ENCODE data around the gene SHISAL1. TPM values are rescaled to one million over a fixed set of nuclear protein-coding genes. Genes with fewer than 3 reads are reported as not detected.

The SHISAL1 gene
- total RNA-seq, 1 experiment from 2014 or later: not detected

DNA sequence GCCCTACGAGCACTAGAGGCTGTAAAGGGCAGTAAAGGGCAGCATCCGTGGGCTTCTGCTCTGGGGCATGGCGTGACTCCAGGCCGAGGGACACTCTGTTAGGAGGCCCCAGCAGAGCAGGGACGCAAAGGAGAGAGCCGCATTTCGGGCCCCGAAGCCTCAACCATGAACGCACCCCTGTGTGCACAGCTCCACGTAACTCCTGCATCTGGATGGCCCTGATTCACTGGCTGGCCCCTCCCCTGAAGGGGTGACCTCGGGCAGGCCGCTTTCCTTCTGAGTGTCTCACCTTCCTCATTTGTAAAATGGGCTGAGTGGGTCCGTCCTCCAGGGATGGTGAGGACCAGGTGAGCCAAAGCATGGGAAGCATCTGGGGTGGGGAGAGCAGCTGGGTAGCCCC is 13.6 kb downstream of the SHISAL1 start:
- intact Hi-C loops (cut with micrococcal nuclease; ENCODE audit: unreplicated experiment): no loop called here
- H3K4me1 Mint-ChIP-seq (ENCODE audit: low read depth, unreplicated experiment): no peaks in the 10 kb centered on the region
- H3K27me3 Mint-ChIP-seq (ENCODE audit: unreplicated experiment): peaks cover 51% of the 10 kb centered on the region
- CTCF ChIA-PET: no interaction called here
- TF ChIP-seq, protein P1, sequence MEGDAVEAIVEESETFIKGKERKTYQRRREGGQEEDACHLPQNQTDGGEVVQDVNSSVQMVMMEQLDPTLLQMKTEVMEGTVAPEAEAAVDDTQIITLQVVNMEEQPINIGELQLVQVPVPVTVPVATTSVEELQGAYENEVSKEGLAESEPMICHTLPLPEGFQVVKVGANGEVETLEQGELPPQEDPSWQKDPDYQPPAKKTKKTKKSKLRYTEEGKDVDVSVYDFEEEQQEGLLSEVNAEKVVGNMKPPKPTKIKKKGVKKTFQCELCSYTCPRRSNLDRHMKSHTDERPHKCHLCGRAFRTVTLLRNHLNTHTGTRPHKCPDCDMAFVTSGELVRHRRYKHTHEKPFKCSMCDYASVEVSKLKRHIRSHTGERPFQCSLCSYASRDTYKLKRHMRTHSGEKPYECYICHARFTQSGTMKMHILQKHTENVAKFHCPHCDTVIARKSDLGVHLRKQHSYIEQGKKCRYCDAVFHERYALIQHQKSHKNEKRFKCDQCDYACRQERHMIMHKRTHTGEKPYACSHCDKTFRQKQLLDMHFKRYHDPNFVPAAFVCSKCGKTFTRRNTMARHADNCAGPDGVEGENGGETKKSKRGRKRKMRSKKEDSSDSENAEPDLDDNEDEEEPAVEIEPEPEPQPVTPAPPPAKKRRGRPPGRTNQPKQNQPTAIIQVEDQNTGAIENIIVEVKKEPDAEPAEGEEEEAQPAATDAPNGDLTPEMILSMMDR (IDR thresholded peaks at IDR 0.05; ENCODE audit: unreplicated experiment): no peak
- H3K4me3 Mint-ChIP-seq (ENCODE audit: low read depth, unreplicated experiment): no peak overlapping the region
- BruUV-seq (replicated peaks): no TSS peak
- H3K36me3 Mint-ChIP-seq (ENCODE audit: insufficient read depth, unreplicated experiment): peaks cover 3% of the 10 kb centered on the region
- H3K27ac Mint-ChIP-seq (ENCODE audit: unreplicated experiment): no peak overlapping the region
- no peak for DNase-seq
- peaks cover 2% of the 10 kb centered on the region for H3K9me3 Mint-ChIP-seq (ENCODE audit: low read depth, unreplicated experiment)

DNA sequence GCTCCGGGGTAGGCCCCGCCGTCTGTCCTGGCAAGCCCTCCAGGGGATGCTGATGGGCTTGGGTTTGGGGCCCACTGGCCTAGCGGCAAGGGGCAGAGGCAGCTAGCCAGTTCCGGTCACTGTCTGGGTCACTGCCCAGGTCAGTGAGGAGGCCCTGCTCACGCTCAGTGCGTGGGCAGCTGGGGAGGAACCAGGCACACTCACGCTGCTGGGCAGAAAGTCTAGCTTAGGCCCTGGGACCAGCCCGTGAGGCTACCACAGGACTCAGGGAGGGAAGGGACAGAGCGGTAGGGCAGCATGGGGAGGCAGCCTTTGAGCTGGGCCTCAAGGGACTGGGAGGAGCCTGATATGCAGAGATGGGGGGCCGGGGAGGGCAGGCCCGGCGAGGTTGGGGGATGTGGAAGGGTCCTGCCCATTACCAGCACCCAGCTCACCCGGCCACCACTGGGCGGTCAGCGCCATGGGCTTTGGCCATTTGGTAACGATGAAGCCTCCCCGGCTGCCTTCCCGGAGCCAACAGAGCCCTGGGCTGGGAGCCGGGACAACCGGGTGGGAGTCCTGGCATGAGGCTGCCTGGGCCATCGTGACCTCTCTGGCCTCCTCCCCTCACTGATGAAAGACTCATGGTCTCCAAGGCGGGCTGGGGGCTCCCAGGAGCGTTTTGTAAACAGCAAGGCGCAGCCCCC is 14.2 kb downstream of the SHISAL1 start:
- TF ChIP-seq, protein P1 (IDR thresholded peaks at IDR 0.05; ENCODE audit: unreplicated experiment): no peak
- no TSS peak for BruUV-seq (replicated peaks)
- H3K4me1 Mint-ChIP-seq (ENCODE audit: low read depth, unreplicated experiment): no peaks in the 10 kb centered on the region
- H3K4me3 Mint-ChIP-seq (ENCODE audit: low read depth, unreplicated experiment): no peak overlapping the region
- peaks cover 2% of the 10 kb centered on the region for H3K9me3 Mint-ChIP-seq (ENCODE audit: low read depth, unreplicated experiment)
- no peak for DNase-seq
- CTCF ChIA-PET: no interaction called here
- H3K27ac Mint-ChIP-seq (ENCODE audit: unreplicated experiment): no peak overlapping the region
- peaks cover 56% of the 10 kb centered on the region for H3K27me3 Mint-ChIP-seq (ENCODE audit: unreplicated experiment)
- peaks cover 3% of the 10 kb centered on the region for H3K36me3 Mint-ChIP-seq (ENCODE audit: insufficient read depth, unreplicated experiment)
- intact Hi-C loops (cut with micrococcal nuclease; ENCODE audit: unreplicated experiment): no loop called here

- TF ChIP-seq, protein P1 (IDR thresholded peaks at IDR 0.05; ENCODE audit: unreplicated experiment): no peak
- intact Hi-C loops (cut with micrococcal nuclease; ENCODE audit: unreplicated experiment): no loop called here
- no peak for DNase-seq
- Mint-ChIP-seq H3K27me3 (ENCODE audit: unreplicated experiment) (peaks cover 62% of the 10 kb centered on the region), H3K36me3 (ENCODE audit: insufficient read depth, unreplicated experiment) (peaks cover 3% of the 10 kb centered on the region), H3K27ac (ENCODE audit: unreplicated experiment) (no peak overlapping the region), H3K9me3 (ENCODE audit: low read depth, unreplicated experiment) (peaks cover 2% of the 10 kb centered on the region), H3K4me1 (ENCODE audit: low read depth, unreplicated experiment) (no peaks in the 10 kb centered on the region), H3K4me3 (ENCODE audit: low read depth, unreplicated experiment) (no peak overlapping the region)
- CTCF ChIA-PET: no interaction called here
- BruUV-seq (replicated peaks): no TSS peak
Observed at GRCh38 chr22:44297470-44298061, 15.2 kb downstream of the SHISAL1 start.

DNA sequence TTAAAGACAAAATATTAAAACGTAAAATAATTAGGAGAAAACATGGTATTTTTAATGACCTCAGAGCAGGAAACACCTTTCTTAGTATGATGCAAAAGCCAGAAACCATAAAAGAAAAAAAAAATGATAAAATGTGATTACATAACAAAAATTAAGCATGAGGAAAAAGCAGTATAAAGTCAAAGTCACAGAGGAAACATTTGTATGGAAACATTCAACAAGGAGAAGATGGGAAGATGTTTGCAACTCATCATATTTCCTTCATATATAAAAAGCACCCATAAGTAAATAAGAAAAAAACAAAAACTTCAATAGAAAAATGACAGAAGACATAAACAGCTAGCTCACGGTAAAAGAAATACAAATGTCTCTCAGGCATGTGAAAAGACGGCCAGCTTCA is 17.3 kb downstream of the SHISAL1 start:
- Mint-ChIP-seq H3K36me3 (ENCODE audit: insufficient read depth, unreplicated experiment) (peaks cover 3% of the 10 kb centered on the region), H3K27me3 (ENCODE audit: unreplicated experiment) (peaks cover 62% of the 10 kb centered on the region), H3K4me3 (ENCODE audit: low read depth, unreplicated experiment) (no peak overlapping the region), H3K27ac (ENCODE audit: unreplicated experiment) (no peak overlapping the region), H3K9me3 (ENCODE audit: low read depth, unreplicated experiment) (peaks cover 2% of the 10 kb centered on the region), H3K4me1 (ENCODE audit: low read depth, unreplicated experiment) (no peaks in the 10 kb centered on the region)
- CTCF ChIA-PET: no interaction called here
- intact Hi-C loops (cut with micrococcal nuclease; ENCODE audit: unreplicated experiment): no loop called here
- DNase-seq: no peak
- TF ChIP-seq, protein P1 (IDR thresholded peaks at IDR 0.05; ENCODE audit: unreplicated experiment): no peak
- BruUV-seq (replicated peaks): no TSS peak
